ENCODE results near the gene VGLL4. TPM values are rescaled to one million over a fixed set of nuclear protein-coding genes. Genes with fewer than 3 reads are reported as not detected.

VGLL4 gene
- total RNA-seq, 1 experiment from 2014 or later = 26.9 TPM

GRCh38 chr3:11508346-11509172 lies 135.2 kb downstream of the VGLL4 start:
- H3K36me3 ChIP-seq = no peaks in the 10 kb centered on the region
- peak overlapping the region; percentile 87 for H3K27ac ChIP-seq
- peaks cover 46% of the 10 kb centered on the region for H3K4me1 ChIP-seq (replicated peaks)
- H3K9me3 ChIP-seq (replicated peaks) = no peaks in the 10 kb centered on the region
- no peak overlapping the region for H3K4me3 ChIP-seq
- DNase-seq (ENCODE audit: low read depth in 1 of 2, low spot score in 2 of 2) = no peak
- H3K27me3 ChIP-seq (replicated peaks) = no peaks in the 10 kb centered on the region

- peaks cover 41% of the 10 kb centered on the region for H3K4me1 ChIP-seq (replicated peaks)
- H3K27me3 ChIP-seq (replicated peaks) = no peaks in the 10 kb centered on the region
- no peaks in the 10 kb centered on the region for H3K36me3 ChIP-seq
- H3K27ac ChIP-seq = peak overlapping the region; percentile 87
- no peaks in the 10 kb centered on the region for H3K9me3 ChIP-seq (replicated peaks)
- H3K4me3 ChIP-seq = no peak overlapping the region
- peak; percentile 64 to 84 for DNase-seq (ENCODE audit: low read depth in 1 of 2, low spot score in 2 of 2)
Measured at GRCh38 chr3:11507719-11508118, 136.0 kb downstream of the VGLL4 start.

Other genes starting within 250 kb of the VGLL4 start
- gene TAMM41, start 203.0 kb upstream of the VGLL4 start, total RNA-seq (2014; rRNA removed; shearing (Covaris generic)) = 4.3 and 8.1 TPM in 2 replicates

Data from SJSA1 (cell line).